ENCODE results near the gene MDH2.
"Not testable (repeated sequence)": the region's sequence is repeated elsewhere in the genome, so short reads cannot be mapped to it uniquely, and the experiment has no call there.

Gene MDH2

GRCh38 chr7:76114742-76115141 lies 66.8 kb downstream of the MDH2 start:
- not testable (repeated sequence) for DNase-seq
